Measurements from ENCODE around the gene RAMAC.
"Not testable (repeated sequence)": the region's sequence is repeated elsewhere in the genome, so short reads cannot be mapped to it uniquely, and the experiment has no call there.

Gene RAMAC

GRCh38 chr15:82985688-82986441, at the start of gene RAMAC:
RAMAC (plus strand) TSS chr15:82986210; CDS start chr15:82989019, 2,809 bp downstream.
- DNase-seq (ENCODE audit: low read depth): peak; percentile 87

GRCh38 chr15:82936966-82937711, 48.9 kb upstream of the RAMAC start:
- DNase-seq (ENCODE audit: low read depth): no peak

GRCh38 chr15:82937712-82938058, 48.3 kb upstream of the RAMAC start:
- no peak for DNase-seq (ENCODE audit: low read depth)

- not testable (repeated sequence) for DNase-seq (ENCODE audit: low read depth)
These were observed 46.3 kb upstream of the RAMAC start for GRCh38 chr15:82939678-82940077.

GRCh38 chr15:82942691-82943090, 43.3 kb upstream of the RAMAC start:
- no peak for DNase-seq (ENCODE audit: low read depth)

- DNase-seq (ENCODE audit: low read depth): no peak
These were observed 42.8 kb upstream of the RAMAC start for GRCh38 chr15:82943176-82943575.

- no peak for DNase-seq (ENCODE audit: low read depth)
These were observed 42.0 kb upstream of the RAMAC start for GRCh38 chr15:82944056-82944455.

- no peak for DNase-seq (ENCODE audit: low read depth)
These were observed 41.2 kb upstream of the RAMAC start for GRCh38 chr15:82944821-82945220.

GRCh38 chr15:82945326-82945725, 40.7 kb upstream of the RAMAC start:
- no peak for DNase-seq (ENCODE audit: low read depth)

GRCh38 chr15:82946155-82946701, 39.8 kb upstream of the RAMAC start:
- no peak for DNase-seq (ENCODE audit: low read depth)

- DNase-seq (ENCODE audit: low read depth): no peak
These were observed 35.7 kb upstream of the RAMAC start for GRCh38 chr15:82950295-82950694.

GRCh38 chr15:82950746-82951370, 35.2 kb upstream of the RAMAC start:
- no peak for DNase-seq (ENCODE audit: low read depth)

GRCh38 chr15:82951472-82952157, 34.4 kb upstream of the RAMAC start:
- no peak for DNase-seq (ENCODE audit: low read depth)

- no peak for DNase-seq (ENCODE audit: low read depth)
These were observed 33.6 kb upstream of the RAMAC start, which contains the start of gene HOMER2 for GRCh38 chr15:82952158-82953081. HOMER2 (minus strand) TSS chr15:82952720; CDS start chr15:82952535, 185 bp downstream.

GRCh38 chr15:82958638-82959037, 27.4 kb upstream of the RAMAC start:
- DNase-seq (ENCODE audit: low read depth): no peak

- DNase-seq (ENCODE audit: low read depth): no peak
These were observed 26.6 kb upstream of the RAMAC start for GRCh38 chr15:82959423-82959822.

GRCh38 chr15:82960766-82961165, 25.2 kb upstream of the RAMAC start:
- no peak for DNase-seq (ENCODE audit: low read depth)

- DNase-seq (ENCODE audit: low read depth): no peak
These were observed 22.3 kb upstream of the RAMAC start for GRCh38 chr15:82963471-82964341.

- DNase-seq (ENCODE audit: low read depth): no peak
These were observed 21.1 kb upstream of the RAMAC start for GRCh38 chr15:82964890-82965289.

GRCh38 chr15:82966671-82967071, 19.3 kb upstream of the RAMAC start:
- DNase-seq (ENCODE audit: low read depth): no peak

Data from stimulated activated CD8-positive, alpha-beta memory T cell treated with anti-CD3 and anti-CD28 coated beads, Interleukin-7, amount 100 ng/mL, for 24 hours (primary cell).